GM12874 (cell line): ENCODE measurements around the gene DCBLD2.

Source experiments
- TF ChIP-seq, protein P1 (sequence below): IDR thresholded peaks from 2 replicates; pipeline ENCODE4 v1.5.1; 2011; ENCODE audit warnings: low read depth, mild to moderate bottlenecking, control low read depth, low read length, moderate library complexity; ENCODE audit not compliant: insufficient read depth

The DCBLD2 gene

DNA sequence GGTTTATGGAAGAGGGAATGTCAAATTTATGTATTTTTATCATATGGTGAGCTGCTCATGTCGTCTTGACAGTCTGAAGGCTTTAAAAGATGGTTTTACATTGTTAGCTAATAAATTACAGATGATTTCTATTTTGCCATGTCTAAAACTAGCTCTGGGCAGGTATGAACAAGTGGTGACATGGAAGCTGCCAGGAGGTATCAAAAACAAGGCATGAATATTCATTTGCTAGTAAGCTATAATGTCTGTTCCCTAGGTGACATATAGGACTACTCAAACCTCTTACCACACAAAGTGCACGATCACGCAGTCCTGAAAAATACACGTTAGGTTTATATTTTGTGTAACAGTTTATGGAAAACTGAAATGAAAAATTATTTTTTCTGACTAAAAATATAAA, 103.6 kb downstream of the DCBLD2 start:
- TF ChIP-seq, protein P1, sequence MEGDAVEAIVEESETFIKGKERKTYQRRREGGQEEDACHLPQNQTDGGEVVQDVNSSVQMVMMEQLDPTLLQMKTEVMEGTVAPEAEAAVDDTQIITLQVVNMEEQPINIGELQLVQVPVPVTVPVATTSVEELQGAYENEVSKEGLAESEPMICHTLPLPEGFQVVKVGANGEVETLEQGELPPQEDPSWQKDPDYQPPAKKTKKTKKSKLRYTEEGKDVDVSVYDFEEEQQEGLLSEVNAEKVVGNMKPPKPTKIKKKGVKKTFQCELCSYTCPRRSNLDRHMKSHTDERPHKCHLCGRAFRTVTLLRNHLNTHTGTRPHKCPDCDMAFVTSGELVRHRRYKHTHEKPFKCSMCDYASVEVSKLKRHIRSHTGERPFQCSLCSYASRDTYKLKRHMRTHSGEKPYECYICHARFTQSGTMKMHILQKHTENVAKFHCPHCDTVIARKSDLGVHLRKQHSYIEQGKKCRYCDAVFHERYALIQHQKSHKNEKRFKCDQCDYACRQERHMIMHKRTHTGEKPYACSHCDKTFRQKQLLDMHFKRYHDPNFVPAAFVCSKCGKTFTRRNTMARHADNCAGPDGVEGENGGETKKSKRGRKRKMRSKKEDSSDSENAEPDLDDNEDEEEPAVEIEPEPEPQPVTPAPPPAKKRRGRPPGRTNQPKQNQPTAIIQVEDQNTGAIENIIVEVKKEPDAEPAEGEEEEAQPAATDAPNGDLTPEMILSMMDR = no peak

GRCh38 chr3:98796334-98796733, 105.2 kb downstream of the DCBLD2 start:
- TF ChIP-seq, protein P1 = no peak

GRCh38 chr3:98793971-98794370, 107.5 kb downstream of the DCBLD2 start:
- TF ChIP-seq, protein P1 = no peak

DNA sequence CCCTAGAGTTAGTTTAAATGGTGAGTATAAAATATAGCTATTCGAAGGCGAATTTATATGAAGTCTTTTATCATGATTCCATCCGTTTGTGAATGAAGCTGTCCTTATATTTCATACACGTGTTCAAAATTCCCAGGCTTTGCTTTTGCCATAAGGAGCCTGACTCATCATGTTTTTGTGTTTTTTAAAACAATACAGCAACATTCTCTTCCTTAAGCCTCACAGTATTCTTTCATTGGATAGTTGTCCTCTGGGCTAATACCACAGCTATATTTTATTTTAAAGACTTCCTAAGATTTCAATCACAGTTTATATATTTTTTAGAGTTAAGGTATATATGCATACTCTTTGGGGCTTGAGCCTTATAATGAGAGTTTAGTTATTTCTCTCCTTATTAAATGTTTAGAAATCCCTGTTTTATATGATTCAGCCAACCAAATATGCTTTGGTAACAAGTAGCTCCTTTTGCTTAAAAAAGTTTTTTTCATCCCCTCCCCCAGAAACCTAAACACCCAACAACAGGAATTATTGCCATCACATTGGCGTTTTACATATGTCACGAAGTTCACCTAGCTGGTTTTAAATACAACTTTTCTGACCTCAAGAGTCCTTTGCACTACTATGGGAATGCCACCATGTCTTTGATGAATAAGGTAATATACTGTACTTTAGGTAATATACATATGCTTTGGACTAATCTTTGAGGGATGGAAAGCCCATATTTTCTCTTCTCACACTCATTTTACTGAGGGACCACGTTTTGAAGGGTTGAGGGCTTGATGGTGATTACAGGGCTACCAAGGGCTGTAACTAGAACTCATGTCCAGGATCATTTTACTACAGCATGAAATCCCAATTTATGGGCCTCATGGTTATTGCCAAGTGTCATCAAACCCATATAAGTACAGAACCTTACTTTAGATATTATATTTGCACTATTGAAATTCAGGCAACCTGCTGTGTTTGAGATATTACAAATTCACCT, 109.9 kb downstream of the DCBLD2 start:
- TF ChIP-seq, protein P1 = no peak

- TF ChIP-seq, protein P1 = no peak
These were observed 112.8 kb downstream of the DCBLD2 start for GRCh38 chr3:98788651-98789050.

- TF ChIP-seq, protein P1 = no peak
These were observed 114.3 kb downstream of the DCBLD2 start for GRCh38 chr3:98787181-98787580.

- TF ChIP-seq, protein P1 = no peak
These were observed 115.0 kb downstream of the DCBLD2 start for GRCh38 chr3:98786364-98787006.
